ENCODE data around the gene BTNL2.
"Not testable (repeated sequence)": the region's sequence is repeated elsewhere in the genome, so short reads cannot be mapped to it uniquely, and the experiment has no call there.

The BTNL2 gene

DNA sequence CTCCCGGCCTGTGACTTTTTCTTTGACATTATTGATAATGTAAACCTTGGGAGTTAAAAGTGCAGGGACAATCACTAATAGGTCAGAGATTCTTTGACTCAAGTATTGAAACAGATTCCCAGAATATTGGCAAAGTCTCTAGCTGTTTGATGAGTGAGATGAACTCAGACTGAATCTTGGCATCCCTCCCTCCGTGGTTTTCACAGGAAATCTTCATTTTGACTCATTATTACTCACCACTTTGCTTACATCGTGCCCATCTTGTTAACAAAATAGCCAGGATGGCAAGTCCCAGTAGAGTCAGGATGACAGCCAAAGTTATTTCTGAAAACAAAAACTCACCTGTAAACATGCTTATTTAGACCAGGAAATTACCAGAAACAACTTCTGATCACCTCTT, 37.3 kb downstream of the BTNL2 start:
- DNase-seq (ENCODE audit: low read depth) = no peak

DNA sequence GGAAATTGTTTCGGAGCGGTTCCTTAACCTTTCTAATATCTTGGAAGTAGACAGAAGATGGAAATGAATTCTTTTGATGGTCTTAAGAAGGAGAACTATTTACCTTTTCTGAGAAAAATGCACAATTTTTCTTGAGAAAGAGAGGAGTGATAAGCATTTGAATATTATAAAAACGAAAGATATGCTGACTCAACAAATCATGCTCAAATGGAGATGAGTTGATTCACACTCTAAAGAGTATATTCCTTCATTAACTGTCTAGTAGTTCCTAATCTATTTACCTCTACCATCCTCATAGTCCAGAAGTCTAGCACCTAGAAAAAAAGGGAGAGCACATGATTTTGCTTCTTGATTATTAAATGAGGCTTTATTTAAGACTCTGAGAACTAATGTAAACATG, 39.3 kb downstream of the BTNL2 start:
- no peak for DNase-seq (ENCODE audit: low read depth)

DNA sequence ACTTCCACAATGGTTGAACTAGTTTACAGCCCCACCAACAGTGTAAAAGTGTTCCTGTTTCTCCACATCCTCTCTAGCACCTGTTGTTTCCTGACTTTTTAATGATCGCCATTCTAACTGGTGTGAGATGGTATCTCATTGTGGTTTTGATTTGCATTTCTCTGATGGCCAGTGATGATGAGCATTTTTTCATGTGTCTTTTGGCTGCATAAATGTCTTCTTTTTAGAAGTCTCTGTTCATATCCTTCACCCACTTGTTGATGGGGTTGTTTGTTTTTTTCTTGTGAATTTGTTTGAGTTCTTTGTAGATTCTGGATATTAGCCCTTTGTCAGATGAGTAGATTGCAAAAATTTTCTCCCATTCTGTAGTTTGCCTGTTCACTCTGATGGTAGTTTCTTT, 47.8 kb downstream of the BTNL2 start:
- not testable (repeated sequence) for DNase-seq (ENCODE audit: low read depth)

DNA sequence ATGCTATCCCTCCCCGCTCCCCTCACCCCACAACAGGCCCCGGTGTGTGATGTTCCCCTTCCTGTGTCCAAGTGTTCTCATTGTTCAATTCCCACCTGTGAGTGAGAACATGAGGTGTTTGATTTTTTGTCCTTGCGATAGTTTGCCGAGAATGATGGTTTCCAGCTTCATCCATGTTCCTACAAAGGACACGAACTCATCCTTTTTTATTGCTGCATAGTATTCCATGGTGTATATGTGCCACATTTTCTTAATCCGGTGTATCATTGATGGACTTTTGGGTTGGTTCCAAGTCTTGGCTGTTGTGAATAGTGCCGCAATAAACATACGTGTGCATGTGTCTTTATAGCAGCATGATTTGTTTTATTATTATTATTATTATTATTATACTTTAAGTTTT, 48.4 kb downstream of the BTNL2 start:
- DNase-seq (ENCODE audit: low read depth) = not testable (repeated sequence)

DNA sequence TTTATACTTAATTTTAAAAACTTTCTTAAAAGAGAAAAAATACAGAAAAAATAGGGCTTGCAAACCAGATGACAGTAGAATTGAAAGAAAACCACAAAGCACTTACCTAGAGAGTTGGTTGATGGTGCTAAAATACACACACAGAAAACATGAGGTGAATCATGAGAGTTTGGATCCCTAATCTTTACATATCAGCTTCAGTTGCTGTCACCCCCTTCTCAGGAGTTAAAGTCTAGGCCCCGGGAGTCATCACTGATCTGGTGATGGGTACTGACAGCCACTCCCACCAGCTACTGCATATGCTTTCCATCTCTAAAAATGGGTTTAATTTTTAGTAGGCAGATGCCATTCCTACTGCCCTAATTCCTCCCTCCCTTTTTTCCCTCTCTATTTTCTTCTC, 52.0 kb downstream of the BTNL2 start:
- no peak for DNase-seq (ENCODE audit: low read depth)

DNA sequence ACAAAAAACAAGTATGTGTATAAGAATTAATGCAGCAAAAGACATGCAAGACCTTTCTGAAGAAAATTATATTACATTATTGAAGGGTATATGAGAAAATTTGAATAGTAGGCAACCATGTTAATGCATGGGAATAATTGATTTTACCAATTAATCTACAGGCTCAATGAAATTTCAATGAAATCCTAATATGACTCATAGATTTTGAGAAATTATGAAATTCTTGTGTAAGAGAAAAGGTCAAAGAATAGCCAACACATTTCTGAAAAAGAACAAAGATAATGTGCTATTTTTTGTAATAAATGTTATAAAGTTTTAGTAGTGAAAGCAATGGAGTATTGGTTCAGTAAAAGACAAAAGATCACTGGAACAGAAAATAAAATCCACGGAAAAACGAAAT, 53.6 kb downstream of the BTNL2 start:
- DNase-seq (ENCODE audit: low read depth) = no peak

Data from CMK (cell line).